GM12875 (cell line): ENCODE measurements around the gene PRRC2C.
"Not testable (repeated sequence)": the region's sequence is repeated elsewhere in the genome, so short reads cannot be mapped to it uniquely, and the experiment has no call there.

Experiments
- H3K4me3 ChIP-seq: one replicate; pipeline ENCODE4 v1.5.1; 2011; ENCODE audit warnings: low read depth, low read length, control low read depth
- TF ChIP-seq, protein P1 (sequence below): IDR thresholded peaks from 2 replicates; pipeline ENCODE4 v1.5.1; 2011; ENCODE audit warnings: low read depth, mild to moderate bottlenecking, control low read depth, inconsistent platforms, low read length, moderate library complexity, borderline replicate concordance; ENCODE audit not compliant: insufficient read depth

Gene PRRC2C

DNA sequence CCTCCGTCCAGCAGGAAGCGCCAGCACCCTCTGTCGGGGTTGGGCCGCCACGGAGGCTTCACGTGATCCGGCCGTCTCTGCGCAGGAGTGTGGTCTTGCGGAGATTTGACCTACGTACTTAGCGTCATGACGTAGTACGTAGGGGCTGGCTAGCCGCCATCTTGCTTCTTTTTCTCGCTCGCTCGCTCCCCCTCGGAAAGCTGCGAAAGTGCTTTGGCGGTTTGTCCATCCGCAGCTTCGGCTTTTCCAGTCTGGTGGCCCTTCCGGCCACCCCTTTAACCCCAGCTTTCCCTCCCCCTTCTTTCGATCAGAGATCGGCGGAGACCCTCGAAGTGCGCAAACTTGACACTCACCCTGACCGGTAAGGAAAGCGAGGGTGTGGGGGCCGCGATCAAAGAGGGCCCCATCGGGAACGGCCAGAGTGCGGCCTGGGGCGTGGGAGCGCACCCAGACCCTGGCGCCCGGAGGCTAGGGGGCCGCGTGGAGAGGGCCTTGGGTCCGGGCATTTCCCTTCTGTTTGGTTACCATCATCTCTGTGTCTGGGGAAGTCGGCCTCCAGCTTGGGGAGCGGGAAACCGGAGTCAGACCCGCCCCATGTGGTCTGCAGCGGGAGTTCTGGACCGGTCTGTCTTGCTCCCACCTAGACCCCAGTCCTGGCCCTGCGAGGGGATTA lies at the start of gene PRRC2C:
Gene PRRC2C, plus strand, starts transcription at position 156 of the 673 bp plus-strand sequence. CDS start 26,559 bp downstream, outside the sequence.
- TF ChIP-seq, protein P1, sequence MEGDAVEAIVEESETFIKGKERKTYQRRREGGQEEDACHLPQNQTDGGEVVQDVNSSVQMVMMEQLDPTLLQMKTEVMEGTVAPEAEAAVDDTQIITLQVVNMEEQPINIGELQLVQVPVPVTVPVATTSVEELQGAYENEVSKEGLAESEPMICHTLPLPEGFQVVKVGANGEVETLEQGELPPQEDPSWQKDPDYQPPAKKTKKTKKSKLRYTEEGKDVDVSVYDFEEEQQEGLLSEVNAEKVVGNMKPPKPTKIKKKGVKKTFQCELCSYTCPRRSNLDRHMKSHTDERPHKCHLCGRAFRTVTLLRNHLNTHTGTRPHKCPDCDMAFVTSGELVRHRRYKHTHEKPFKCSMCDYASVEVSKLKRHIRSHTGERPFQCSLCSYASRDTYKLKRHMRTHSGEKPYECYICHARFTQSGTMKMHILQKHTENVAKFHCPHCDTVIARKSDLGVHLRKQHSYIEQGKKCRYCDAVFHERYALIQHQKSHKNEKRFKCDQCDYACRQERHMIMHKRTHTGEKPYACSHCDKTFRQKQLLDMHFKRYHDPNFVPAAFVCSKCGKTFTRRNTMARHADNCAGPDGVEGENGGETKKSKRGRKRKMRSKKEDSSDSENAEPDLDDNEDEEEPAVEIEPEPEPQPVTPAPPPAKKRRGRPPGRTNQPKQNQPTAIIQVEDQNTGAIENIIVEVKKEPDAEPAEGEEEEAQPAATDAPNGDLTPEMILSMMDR: peak; percentile 71
- H3K4me3 ChIP-seq: peak within 1 kb of the TSS; percentile 89

DNA sequence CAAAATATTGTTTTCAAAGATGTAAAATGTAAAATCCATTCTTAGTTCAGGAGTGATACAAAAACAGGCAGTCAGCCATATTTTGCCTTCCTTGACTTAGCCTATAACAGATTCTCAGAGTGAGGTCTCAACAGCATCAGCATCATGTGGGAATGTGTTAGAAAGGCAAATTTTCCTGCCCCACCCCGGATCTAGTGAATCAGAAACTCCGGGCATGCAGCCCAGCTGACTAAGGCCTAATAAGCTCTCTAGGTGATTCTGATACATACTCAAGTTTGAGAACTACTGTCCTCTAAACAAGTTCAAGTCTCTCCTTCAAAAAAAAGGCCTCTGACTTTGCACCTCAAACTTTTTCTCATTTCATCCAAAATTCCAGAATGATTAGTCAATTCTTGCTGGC lies 46.9 kb upstream of the PRRC2C start:
- TF ChIP-seq, protein P1: no peak
- H3K4me3 ChIP-seq: no peak overlapping the region

DNA sequence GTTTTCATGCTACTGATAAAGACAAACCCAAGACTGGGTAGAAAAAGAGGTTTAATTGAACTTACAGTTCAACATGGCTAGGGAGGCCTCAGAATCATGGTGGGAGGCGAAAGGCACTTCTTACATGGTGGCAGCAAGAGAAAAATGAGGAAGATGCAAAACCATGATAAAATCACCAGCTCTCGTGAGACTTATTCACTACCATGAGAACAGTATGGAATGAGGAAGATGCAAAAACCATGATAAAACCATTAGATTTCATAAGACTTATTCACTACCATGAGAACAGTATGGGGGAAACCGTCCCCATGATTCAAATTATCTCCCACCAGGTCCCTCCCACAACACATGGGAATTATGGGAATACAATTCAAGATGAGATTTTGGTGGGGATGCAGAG lies 45.1 kb upstream of the PRRC2C start:
- not testable (repeated sequence) for H3K4me3 ChIP-seq

DNA sequence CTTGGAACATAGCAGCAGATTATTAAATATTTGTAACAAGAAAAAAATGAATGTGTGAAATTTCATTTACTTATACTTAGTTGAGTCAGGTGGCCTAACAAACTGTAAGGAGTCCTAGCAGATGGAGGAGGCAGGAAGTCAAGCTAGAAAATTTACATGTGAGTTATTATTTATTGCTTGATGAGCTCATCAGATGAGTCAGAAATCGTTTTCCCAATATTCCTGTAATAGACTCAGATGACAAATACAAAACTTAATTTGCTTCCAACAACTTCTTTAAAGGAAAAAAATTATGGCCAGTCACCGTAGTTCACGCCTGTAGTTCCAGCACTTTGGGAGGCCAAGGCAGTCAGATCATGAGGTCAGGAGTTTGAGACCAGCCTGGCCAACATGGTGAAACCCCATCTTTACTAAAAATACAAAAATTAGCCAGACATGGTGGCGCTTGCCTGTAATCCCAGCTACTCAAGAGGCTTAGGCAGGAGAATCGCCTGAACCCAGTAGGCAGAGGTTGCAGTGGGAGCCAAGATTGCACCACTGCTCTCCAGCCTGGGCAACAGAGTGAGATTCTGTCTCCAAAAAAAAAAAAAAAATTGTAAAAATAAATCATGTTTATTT lies 43.9 kb upstream of the PRRC2C start:
- H3K4me3 ChIP-seq: not testable (repeated sequence)

DNA sequence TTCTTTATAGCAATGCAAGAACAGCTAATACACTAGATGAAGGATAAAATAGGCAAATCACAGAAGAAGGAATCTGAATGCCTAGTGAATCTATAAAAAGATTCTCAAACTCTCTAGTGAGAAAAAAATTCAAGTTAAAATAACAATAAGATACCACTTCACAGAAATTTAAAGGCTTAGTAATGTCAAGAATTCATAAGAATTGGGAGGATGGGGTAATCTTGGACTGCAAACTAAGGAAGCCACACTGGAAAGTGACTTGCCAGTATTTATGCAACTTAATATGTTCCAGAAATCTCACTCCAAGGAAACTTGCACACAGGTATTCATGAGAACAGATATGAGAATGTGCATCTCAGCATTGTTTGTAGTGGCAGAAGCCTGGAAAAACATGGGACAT lies 38.9 kb upstream of the PRRC2C start:
- TF ChIP-seq, protein P1: no peak

DNA sequence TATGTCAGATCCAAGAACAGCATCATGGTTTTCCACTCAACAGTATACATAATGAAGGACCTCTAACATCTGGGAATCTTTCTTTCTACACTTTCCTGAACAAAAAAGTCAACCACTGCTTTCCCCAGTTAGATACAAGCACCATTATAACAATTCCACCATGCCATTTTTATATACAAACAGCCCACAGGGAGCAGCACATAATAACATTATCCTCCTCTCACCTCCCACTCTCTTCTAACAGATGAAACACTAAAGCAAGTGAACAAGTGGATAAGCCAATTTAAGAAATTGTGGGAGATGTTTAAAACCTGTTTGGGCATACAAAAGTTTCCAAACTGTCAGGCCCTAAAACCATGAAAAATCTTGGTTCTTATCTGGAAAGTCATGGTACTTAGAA lies 29.4 kb upstream of the PRRC2C start:
- no peak overlapping the region for H3K4me3 ChIP-seq
- TF ChIP-seq, protein P1: no peak

More for the DNA sequence above, 38.9 kb upstream of the PRRC2C start:
- no peak overlapping the region for H3K4me3 ChIP-seq

DNA sequence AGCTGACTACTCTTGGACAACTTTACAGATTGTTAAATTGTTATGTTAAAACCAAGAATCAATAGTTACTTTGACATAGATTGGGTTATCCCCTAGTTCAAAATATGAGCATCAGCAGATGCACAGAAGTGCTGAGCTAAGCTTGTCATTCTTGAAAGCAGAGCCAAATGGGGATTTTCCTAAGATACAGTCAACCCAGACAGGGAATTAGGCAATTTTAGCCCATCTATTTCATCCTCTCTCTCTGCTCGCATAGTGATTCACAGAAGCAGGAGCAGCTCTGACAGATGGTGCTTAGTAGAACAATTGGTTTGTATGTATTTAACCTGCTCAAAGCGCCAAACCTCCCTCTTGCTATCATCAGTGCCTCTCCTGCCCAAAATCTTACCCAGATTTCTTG lies 27.9 kb upstream of the PRRC2C start:
- no peak overlapping the region for H3K4me3 ChIP-seq
- TF ChIP-seq, protein P1: no peak

DNA sequence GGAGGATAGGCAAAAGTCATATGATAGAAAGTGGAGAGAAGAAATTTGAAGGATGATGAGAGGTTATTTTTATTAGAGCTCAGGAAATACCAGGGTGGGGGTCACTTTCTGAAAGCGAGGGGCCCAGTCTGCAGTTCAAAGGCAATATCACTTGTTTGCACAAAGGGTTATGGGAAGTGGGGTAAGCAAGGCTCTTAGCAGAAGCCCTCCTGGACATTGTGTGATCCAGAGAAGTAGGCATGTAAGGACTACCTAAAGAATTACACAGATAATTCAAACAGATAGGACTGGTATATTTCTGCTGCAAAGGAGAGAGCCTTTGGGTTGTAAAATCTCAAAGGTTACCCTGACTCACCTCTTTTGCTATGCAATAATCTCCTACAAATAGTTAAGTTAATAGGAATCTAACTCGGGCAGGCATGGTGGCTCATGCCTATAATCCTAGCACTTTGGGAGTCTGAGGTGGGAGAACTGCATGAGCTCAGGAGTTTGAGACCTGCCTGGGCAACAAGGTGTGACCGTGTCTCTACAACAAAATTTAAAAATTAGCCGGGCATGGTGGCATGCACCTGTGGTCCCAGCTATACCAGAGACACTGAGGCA lies 25.2 kb upstream of the PRRC2C start:
- TF ChIP-seq, protein P1: no peak
- H3K4me3 ChIP-seq: no peak overlapping the region
